Measurements from ENCODE around the gene SCUBE2.

DNA sequence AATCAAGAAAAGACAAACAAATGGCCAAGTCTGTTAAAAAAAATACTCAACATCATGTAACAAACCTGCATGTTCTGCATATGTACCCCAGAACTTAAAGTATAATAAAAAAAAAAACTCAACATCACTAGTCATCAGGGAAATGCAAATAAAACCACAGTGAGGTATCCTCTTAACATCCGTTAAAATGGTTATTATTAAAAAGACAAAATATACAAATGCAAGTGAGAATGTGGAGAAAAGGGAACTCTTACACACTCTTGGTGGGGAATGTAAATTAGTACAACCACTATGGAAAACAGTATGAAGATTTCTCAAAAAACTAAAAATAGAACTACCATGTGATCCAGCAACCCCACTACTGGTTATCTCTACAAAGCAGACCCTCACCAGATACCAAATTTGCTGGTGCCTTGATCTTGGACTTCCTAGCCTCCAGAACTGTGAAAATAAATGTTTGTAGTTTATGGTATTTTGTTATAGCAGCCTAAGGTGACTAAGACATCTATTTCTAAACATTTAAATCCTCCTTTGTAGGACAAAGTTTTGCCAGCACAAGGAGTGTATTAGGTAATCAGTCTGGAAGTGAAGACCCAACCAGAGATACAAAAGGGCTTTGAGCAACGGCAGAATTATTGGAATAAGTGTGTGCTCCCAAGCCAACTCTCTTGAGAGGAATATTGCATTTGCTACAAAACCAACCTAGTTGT lies 32.4 kb upstream of the SCUBE2 start:
- TF ChIP-seq, protein P1, sequence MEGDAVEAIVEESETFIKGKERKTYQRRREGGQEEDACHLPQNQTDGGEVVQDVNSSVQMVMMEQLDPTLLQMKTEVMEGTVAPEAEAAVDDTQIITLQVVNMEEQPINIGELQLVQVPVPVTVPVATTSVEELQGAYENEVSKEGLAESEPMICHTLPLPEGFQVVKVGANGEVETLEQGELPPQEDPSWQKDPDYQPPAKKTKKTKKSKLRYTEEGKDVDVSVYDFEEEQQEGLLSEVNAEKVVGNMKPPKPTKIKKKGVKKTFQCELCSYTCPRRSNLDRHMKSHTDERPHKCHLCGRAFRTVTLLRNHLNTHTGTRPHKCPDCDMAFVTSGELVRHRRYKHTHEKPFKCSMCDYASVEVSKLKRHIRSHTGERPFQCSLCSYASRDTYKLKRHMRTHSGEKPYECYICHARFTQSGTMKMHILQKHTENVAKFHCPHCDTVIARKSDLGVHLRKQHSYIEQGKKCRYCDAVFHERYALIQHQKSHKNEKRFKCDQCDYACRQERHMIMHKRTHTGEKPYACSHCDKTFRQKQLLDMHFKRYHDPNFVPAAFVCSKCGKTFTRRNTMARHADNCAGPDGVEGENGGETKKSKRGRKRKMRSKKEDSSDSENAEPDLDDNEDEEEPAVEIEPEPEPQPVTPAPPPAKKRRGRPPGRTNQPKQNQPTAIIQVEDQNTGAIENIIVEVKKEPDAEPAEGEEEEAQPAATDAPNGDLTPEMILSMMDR (IDR thresholded peaks at IDR 0.05), result no peak
- TF ChIP-seq EZH2 (IDR thresholded peaks at IDR 0.05; ENCODE audit: borderline replicate concordance, insufficient read depth, low read depth, low read length, poor library complexity, severe bottlenecking), result no peak
